ENCODE results near the gene C1orf159. TPM values are rescaled to one million over a fixed set of nuclear protein-coding genes. Genes with fewer than 3 reads are reported as not detected.
A peak's percentile ranks its signal among the peaks of the same experiment; 100 is the strongest.

Gene C1orf159
- total RNA-seq, 2 donors from 2014 or later: 8.8 to 13.2 TPM

GRCh38 chr1:1071486-1072298 lies 44.2 kb downstream of the C1orf159 start:
- TF ChIP-seq POLR2A (IDR thresholded peaks at IDR 0.05): no peak
- no peak for TF ChIP-seq CTCF (IDR thresholded peaks at IDR 0.05)
- WGBS, 2 donors: 78 to 80% methylated on average over 16 to 41 of the region's 56 CpGs
- intact Hi-C loops (cut with DNase I): no loop called here
- Histone ChIP-seq H3K9me3 (no peaks in the 10 kb centered on the region), H3K4me3 (no peak overlapping the region), H3K27ac (no peak overlapping the region), H3K4me1 (peaks cover 24% of the 10 kb centered on the region), H3K27me3 (no peaks in the 10 kb centered on the region), H3K36me3 (replicated peaks in 1 of 2; ENCODE audit: insufficient read depth in 1 of 2, low read depth in 2 of 2) (no peaks in the 10 kb centered on the region)
- DNase-seq (no peak), ATAC-seq (no peak)

- intact Hi-C loops (cut with DNase I): no loop called here
- ATAC-seq (no peak), DNase-seq (peak in 1 of 4 donors; percentile 27)
- Histone ChIP-seq H3K9me3 (no peaks in the 10 kb centered on the region), H3K27ac (no peak overlapping the region), H3K36me3 (replicated peaks in 1 of 2; ENCODE audit: insufficient read depth in 1 of 2, low read depth in 2 of 2) (no peaks in the 10 kb centered on the region), H3K4me3 (no peak overlapping the region), H3K4me1 (peaks cover 24% of the 10 kb centered on the region), H3K27me3 (no peaks in the 10 kb centered on the region)
- no peak for TF ChIP-seq POLR2A (IDR thresholded peaks at IDR 0.05)
- no peak for TF ChIP-seq CTCF (IDR thresholded peaks at IDR 0.05)
- 52 to 57% methylated on average over 11 to 38 of the region's 40 CpGs for WGBS, 2 donors
Measured at GRCh38 chr1:1069711-1070676, 45.9 kb downstream of the C1orf159 start.

- DNase-seq: peak; percentile 85 to 90 (median 87)
- H3K27me3 ChIP-seq: no peaks in the 10 kb centered on the region
- H3K27ac ChIP-seq: peak overlapping the region; percentile 68 to 80 (median 68)
Measured at GRCh38 chr1:1069056-1069710, 46.7 kb downstream of the C1orf159 start.

More at GRCh38 chr1:1069056-1069710, 46.7 kb downstream of the C1orf159 start:
- H3K4me3 ChIP-seq: peak overlapping the region; percentile 22 to 24
- 2% methylated on average over 54 of the region's 75 CpGs; no CpG with 5 or more reads in 1 of the 2 donors for WGBS, 2 donors
- H3K4me1 ChIP-seq: peaks cover 28% of the 10 kb centered on the region
- no peaks in the 10 kb centered on the region for H3K9me3 ChIP-seq
- intact Hi-C loops (cut with DNase I): no loop called here
- no peaks in the 10 kb centered on the region for H3K36me3 ChIP-seq (replicated peaks in 1 of 2; ENCODE audit: insufficient read depth in 1 of 2, low read depth in 2 of 2)
- ATAC-seq: peak; percentile 77
- TF ChIP-seq POLR2A (IDR thresholded peaks at IDR 0.05) (peak in 2 of 3 donors; percentile 60 to 64), CTCF (IDR thresholded peaks at IDR 0.05) (no peak)
